H4 (cell line): Measurements from ENCODE around the gene WFIKKN1. TPM values are rescaled to one million over a fixed set of nuclear protein-coding genes. Genes with fewer than 3 reads are reported as not detected.

Experiments used
- total RNA-seq: library from RNA; depleted of rRNA; stranded (reverse); fragments of >200 nt; shearing (Covaris generic); gene quantifications from 2 replicates; pipeline ENCODE4 v1.2.3, GENCODE V29; 2014; rRNA removed

Gene WFIKKN1
- total RNA-seq, 1 experiment from 2014 or later = not detected

Other genes starting within 250 kb of the WFIKKN1 start
- gene PGAP6, start 249.0 kb upstream of the WFIKKN1 start, total RNA-seq = 13.7 and 15.9 TPM in 2 replicates
- 87.5 and 95.3 TPM in 2 replicates for gene NME4, start 233.8 kb upstream of the WFIKKN1 start, total RNA-seq
- 5.9 and 8.7 TPM in 2 replicates for gene DECR2, start 229.1 kb upstream of the WFIKKN1 start, total RNA-seq
- 5.4 and 11.5 TPM in 2 replicates for gene RAB11FIP3, start 205.3 kb upstream of the WFIKKN1 start, total RNA-seq
- 4.4 and 8.3 TPM in 2 replicates for gene CAPN15, start 103.3 kb upstream of the WFIKKN1 start, total RNA-seq
- gene PRR35, start 70.6 kb upstream of the WFIKKN1 start, total RNA-seq = not detected in 2 replicates
- gene NHLRC4, start 64.0 kb upstream of the WFIKKN1 start, total RNA-seq = 0.06 and 0.43 TPM in 2 replicates
- 7.6 and 7.7 TPM in 2 replicates for gene PIGQ, start 61.0 kb upstream of the WFIKKN1 start, total RNA-seq
- 4.4 and 5.1 TPM in 2 replicates for gene RAB40C, start 40.9 kb upstream of the WFIKKN1 start, total RNA-seq
- gene METTL26, start 5.3 kb downstream of the WFIKKN1 start, total RNA-seq = 85.7 and 112 TPM in 2 replicates
- gene MCRIP2, start 10.8 kb downstream of the WFIKKN1 start, total RNA-seq = 11.9 and 14.5 TPM in 2 replicates
- gene WDR90, start 18.4 kb downstream of the WFIKKN1 start, total RNA-seq = 2.5 and 4.8 TPM in 2 replicates
- 6.5 and 32.0 TPM in 2 replicates for gene RHOT2, start 37.1 kb downstream of the WFIKKN1 start, total RNA-seq
- gene RHBDL1, start 44.7 kb downstream of the WFIKKN1 start, total RNA-seq = 0.31 and 3.8 TPM in 2 replicates
- gene STUB1, start 49.4 kb downstream of the WFIKKN1 start, total RNA-seq = 102 and 123 TPM in 2 replicates
- gene JMJD8, start 53.3 kb downstream of the WFIKKN1 start, total RNA-seq = 11.3 and 18.1 TPM in 2 replicates
- gene WDR24, start 59.4 kb downstream of the WFIKKN1 start, total RNA-seq = 0.86 and 0.99 TPM in 2 replicates
- gene FBXL16, start 74.8 kb downstream of the WFIKKN1 start, total RNA-seq = 1.0 and 2.2 TPM in 2 replicates
- 21.4 and 58.1 TPM in 2 replicates for gene METRN, start 84.1 kb downstream of the WFIKKN1 start, total RNA-seq
- 10.9 and 22.8 TPM in 2 replicates for gene ANTKMT, start 90.2 kb downstream of the WFIKKN1 start, total RNA-seq
- 0.23 TPM in 1 of 2 replicates, not detected in the other for gene CCDC78, start 95.5 kb downstream of the WFIKKN1 start, total RNA-seq
- 4.1 and 14.5 TPM in 2 replicates for gene HAGHL, start 96.1 kb downstream of the WFIKKN1 start, total RNA-seq
- 15.0 and 18.5 TPM in 2 replicates for gene CIAO3, start 110.0 kb downstream of the WFIKKN1 start, total RNA-seq
- not detected in 2 replicates for gene MSLN, start 129.7 kb downstream of the WFIKKN1 start, total RNA-seq
- 18.6 and 19.6 TPM in 2 replicates for gene RPUSD1, start 157.4 kb downstream of the WFIKKN1 start, total RNA-seq
- gene CHTF18, start 157.6 kb downstream of the WFIKKN1 start, total RNA-seq = 6.1 and 7.9 TPM in 2 replicates
- gene GNG13, start 169.7 kb downstream of the WFIKKN1 start, total RNA-seq = not detected in 2 replicates